Neuron (in vitro differentiated cells): Measurements from ENCODE around the gene RNF14.

Experiments used
- H2AFZ ChIP-seq: one replicate; pipeline ENCODE4 v1.6.1; 2013; ENCODE audit warnings: low read depth, mild to moderate bottlenecking, inconsistent platforms, low read length, moderate library complexity
- H3K27me3 ChIP-seq: one replicate; pipeline ENCODE4 v1.6.1; 2013; ENCODE audit warnings: low read length; ENCODE audit not compliant: insufficient read depth
- H3K36me3 ChIP-seq: one replicate; pipeline ENCODE4 v1.6.1; 2013; ENCODE audit warnings: low read length; ENCODE audit not compliant: insufficient read depth
- H3K4me1 ChIP-seq: one replicate; pipeline ENCODE4 v1.6.1; 2013; ENCODE audit warnings: low read length; ENCODE audit not compliant: insufficient read depth
- H3K4me3 ChIP-seq: 2 replicates; pipeline ENCODE4 v1.5.1; 2013; ENCODE audit warnings: mild to moderate bottlenecking, low read length, moderate library complexity
- H3K9me3 ChIP-seq: one replicate; pipeline ENCODE4 v1.6.1; 2013; ENCODE audit warnings: low read length

The RNF14 gene

DNA sequence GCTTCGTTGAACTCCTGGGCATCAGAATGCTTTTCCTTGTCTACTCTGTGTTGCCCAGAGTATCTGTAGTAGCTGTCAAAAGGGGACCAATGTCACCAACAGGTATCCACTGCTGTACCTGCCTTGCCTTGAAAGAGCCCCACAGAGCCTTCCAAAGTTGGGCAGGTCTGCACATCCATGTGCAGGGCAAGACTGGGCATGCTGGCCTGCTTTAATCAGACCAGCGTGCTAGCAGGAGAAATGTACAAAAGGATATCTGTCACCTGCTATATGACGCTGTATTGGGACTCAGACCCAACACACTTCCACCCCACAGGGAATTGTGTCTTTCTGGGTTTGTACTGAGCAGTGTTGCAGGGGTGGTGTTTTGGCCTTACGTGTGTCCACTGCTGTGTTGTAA, 33.4 kb upstream of the RNF14 start:
- H3K27me3 ChIP-seq = no peaks in the 10 kb centered on the region
- no peaks in the 10 kb centered on the region for H3K9me3 ChIP-seq
- peaks cover 72% of the 10 kb centered on the region for H3K36me3 ChIP-seq
- no peak overlapping the region for H2AFZ ChIP-seq
- H3K4me3 ChIP-seq = no peak overlapping the region
- no peaks in the 10 kb centered on the region for H3K4me1 ChIP-seq

DNA sequence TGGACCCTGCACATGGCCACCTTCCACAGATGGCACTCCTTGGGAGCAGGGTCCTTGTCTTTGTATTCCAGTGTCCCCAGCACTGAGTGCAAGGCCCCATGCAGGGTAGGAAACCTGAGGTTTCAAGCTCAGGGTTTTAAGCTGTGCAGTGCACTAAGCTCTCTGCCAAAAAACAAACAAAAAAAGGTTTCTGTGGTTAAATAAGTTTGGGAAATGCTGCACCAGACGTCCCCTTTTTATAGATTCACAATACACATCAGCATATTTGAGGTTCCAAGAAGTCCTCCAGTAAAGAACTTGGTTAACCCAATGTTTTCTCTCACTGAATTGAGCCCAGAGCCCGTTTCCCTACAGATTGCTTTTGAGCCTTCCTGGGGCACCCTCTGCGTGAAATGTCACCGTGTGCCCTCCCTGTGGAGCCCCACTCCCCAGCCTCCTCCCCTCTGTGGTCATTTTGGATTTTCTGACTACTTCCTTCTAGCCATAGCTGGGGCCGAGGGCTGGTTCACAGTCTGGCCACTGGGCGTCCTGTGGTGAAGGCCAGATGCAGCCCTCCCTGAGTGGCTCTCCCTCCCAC, 28.1 kb upstream of the RNF14 start:
- H3K36me3 ChIP-seq = peaks cover 27% of the 10 kb centered on the region
- H3K27me3 ChIP-seq = no peaks in the 10 kb centered on the region
- no peak overlapping the region for H3K4me3 ChIP-seq
- H2AFZ ChIP-seq = no peak overlapping the region
- H3K9me3 ChIP-seq = no peaks in the 10 kb centered on the region
- no peaks in the 10 kb centered on the region for H3K4me1 ChIP-seq

DNA sequence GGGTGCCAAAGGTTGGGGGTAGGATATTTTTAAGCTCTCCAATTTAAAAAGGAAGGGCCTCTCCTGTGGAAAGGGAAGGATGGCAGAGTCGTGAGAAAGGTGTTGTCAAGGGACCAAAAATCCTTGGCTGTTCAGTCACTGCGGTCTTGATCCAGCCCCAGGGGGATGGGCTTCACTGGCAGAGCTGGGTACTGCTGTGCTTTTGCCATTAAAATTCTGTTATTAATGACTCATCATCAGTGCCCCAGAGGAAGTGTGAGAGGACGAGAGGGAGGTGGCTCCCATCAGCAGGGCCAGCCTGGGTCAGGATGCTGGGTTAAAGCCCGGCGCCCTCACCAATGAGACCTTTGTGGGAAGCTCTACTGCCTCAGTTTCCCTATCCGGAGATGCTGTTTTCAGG, 27.6 kb upstream of the RNF14 start:
- Histone ChIP-seq H3K36me3 (peaks cover 22% of the 10 kb centered on the region), H3K9me3 (no peaks in the 10 kb centered on the region), H3K27me3 (no peaks in the 10 kb centered on the region), H3K4me1 (no peaks in the 10 kb centered on the region), H2AFZ (no peak overlapping the region), H3K4me3 (no peak overlapping the region)

DNA sequence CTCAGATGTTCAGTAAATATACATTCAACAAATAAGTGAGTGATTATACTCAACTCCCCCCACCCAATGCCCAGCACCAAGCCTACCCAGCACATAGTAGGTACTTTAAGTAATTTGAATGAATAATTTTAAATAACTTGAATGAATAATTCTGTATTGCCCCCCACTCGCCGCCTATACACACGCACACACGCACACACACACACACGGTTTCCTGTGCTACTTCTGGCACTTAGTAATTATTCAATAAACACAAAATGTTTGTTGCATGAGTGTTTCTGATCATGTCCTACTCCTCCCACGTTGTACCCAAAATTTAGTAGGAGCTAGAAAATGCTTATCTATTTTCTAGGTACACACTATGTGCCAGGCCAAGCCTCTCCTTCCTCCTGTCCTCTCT, 27.1 kb upstream of the RNF14 start:
- H2AFZ ChIP-seq = no peak overlapping the region
- no peaks in the 10 kb centered on the region for H3K4me1 ChIP-seq
- no peaks in the 10 kb centered on the region for H3K9me3 ChIP-seq
- peaks cover 20% of the 10 kb centered on the region for H3K36me3 ChIP-seq
- no peaks in the 10 kb centered on the region for H3K27me3 ChIP-seq
- no peak overlapping the region for H3K4me3 ChIP-seq

DNA sequence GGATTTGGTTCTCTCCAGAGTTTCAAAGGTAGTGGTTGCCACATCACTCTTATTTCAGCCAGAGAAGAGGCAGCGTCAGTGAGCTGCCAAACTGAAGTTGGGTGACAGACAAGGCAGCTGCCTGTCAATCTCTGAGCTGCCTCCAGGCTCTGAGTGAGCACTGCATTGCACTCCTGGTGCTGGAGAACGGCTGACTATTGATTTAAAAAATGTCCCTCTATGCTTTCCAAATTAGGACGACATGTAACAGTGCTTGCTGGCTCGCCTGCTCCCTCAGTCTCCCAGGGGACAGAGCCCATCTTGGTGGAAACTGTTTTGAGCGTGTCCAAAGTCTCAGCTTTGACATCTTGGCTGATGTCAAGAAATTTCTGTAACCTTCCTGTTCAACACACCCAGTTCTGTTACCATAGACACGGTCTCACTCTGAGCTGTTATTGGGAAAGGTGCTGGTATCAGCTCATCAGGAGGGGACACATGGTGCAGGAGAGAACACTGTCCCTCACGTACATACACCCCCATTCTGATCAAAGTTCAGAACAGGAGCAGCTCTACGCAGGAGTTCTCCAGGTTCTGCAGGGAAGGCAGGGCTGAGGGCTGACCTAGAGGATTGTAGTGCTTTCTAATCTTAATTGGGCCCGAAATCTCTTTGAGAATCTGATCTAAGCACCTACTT, 26.6 kb upstream of the RNF14 start:
- Histone ChIP-seq H3K27me3 (no peaks in the 10 kb centered on the region), H3K9me3 (no peaks in the 10 kb centered on the region), H2AFZ (no peak overlapping the region), H3K4me1 (no peaks in the 10 kb centered on the region), H3K4me3 (no peak overlapping the region), H3K36me3 (peaks cover 14% of the 10 kb centered on the region)

GRCh38 chr5:141944076-141944475, 24.8 kb upstream of the RNF14 start:
- Histone ChIP-seq H2AFZ (no peak overlapping the region), H3K36me3 (peaks cover 2% of the 10 kb centered on the region), H3K4me1 (no peaks in the 10 kb centered on the region), H3K4me3 (no peak overlapping the region), H3K9me3 (no peaks in the 10 kb centered on the region), H3K27me3 (no peaks in the 10 kb centered on the region)

- Histone ChIP-seq H3K36me3 (no peaks in the 10 kb centered on the region), H2AFZ (no peak overlapping the region), H3K9me3 (no peaks in the 10 kb centered on the region), H3K4me3 (no peak overlapping the region), H3K4me1 (no peaks in the 10 kb centered on the region), H3K27me3 (no peaks in the 10 kb centered on the region)
Measured at GRCh38 chr5:141945511-141946051, 23.3 kb upstream of the RNF14 start.

- no peaks in the 10 kb centered on the region for H3K27me3 ChIP-seq
- H2AFZ ChIP-seq = no peak overlapping the region
- H3K4me3 ChIP-seq = no peak overlapping the region
- H3K36me3 ChIP-seq = no peaks in the 10 kb centered on the region
- no peaks in the 10 kb centered on the region for H3K4me1 ChIP-seq
- no peaks in the 10 kb centered on the region for H3K9me3 ChIP-seq
Measured at GRCh38 chr5:141947316-141947715, 21.6 kb upstream of the RNF14 start.

GRCh38 chr5:141948812-141949211, 20.1 kb upstream of the RNF14 start:
- Histone ChIP-seq H3K27me3 (no peaks in the 10 kb centered on the region), H3K4me1 (no peaks in the 10 kb centered on the region), H3K36me3 (no peaks in the 10 kb centered on the region), H3K9me3 (no peaks in the 10 kb centered on the region), H2AFZ (no peak overlapping the region), H3K4me3 (no peak overlapping the region)

DNA sequence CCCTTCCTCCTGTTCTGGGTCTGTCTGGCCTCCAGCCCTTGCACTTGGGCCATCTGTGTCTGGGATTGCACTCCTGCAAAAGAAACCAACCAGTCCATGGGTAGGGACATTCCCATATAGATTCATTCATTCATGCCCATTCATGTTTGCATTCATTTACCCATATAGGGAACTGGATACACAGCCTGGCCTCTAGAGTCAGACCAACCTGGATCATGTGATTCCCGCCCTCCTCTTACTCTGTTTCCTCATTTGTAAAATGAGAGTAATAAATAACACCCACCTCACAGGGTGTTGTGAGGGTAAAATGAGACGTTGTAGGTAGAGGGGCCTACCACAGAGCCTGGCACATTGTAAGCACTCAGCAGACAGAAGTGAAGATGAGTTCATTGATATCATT, 19.4 kb upstream of the RNF14 start:
- H3K4me1 ChIP-seq = no peaks in the 10 kb centered on the region
- H2AFZ ChIP-seq = no peak overlapping the region

GRCh38 chr5:141950207-141951005, 18.5 kb upstream of the RNF14 start:
- Histone ChIP-seq H3K9me3 (no peaks in the 10 kb centered on the region), H3K4me3 (no peak overlapping the region), H3K4me1 (no peaks in the 10 kb centered on the region), H3K36me3 (no peaks in the 10 kb centered on the region), H3K27me3 (no peaks in the 10 kb centered on the region), H2AFZ (no peak overlapping the region)

More for the DNA sequence above, 19.4 kb upstream of the RNF14 start:
- Histone ChIP-seq H3K9me3 (no peaks in the 10 kb centered on the region), H3K4me3 (no peak overlapping the region), H3K36me3 (no peaks in the 10 kb centered on the region), H3K27me3 (no peaks in the 10 kb centered on the region)

DNA sequence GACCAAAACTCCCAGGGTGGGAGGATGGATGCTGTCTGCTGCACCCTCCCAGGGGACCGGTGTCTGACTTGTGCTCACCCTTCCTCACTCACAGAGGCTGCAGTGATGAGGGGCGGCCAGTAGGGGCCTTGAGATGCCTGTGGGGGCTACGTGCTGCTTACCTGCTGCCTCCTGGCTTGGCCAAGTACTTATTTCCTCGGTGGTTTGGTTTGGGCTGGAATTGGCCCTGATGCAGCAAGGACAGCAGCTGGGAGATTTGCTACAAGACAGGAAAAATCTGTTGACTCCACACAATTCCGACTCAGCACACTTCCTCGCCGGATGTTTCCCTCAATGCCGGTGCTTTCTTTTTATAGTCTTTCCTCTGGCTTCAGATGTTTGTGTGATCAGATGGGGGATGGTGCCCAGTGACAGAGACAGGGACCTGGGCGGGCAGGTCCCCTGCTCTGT, 17.5 kb upstream of the RNF14 start:
- no peaks in the 10 kb centered on the region for H3K27me3 ChIP-seq
- H2AFZ ChIP-seq = no peak overlapping the region
- no peaks in the 10 kb centered on the region for H3K36me3 ChIP-seq
- H3K4me1 ChIP-seq = no peaks in the 10 kb centered on the region
- H3K4me3 ChIP-seq = no peak overlapping the region
- H3K9me3 ChIP-seq = no peaks in the 10 kb centered on the region

- H3K4me1 ChIP-seq = no peaks in the 10 kb centered on the region
- no peaks in the 10 kb centered on the region for H3K9me3 ChIP-seq
- no peak overlapping the region for H3K4me3 ChIP-seq
- no peaks in the 10 kb centered on the region for H3K36me3 ChIP-seq
- no peaks in the 10 kb centered on the region for H3K27me3 ChIP-seq
- H2AFZ ChIP-seq = no peak overlapping the region
Measured at GRCh38 chr5:141952020-141952419, 16.9 kb upstream of the RNF14 start.
